Spleen (tissue), 7 donors: ENCODE measurements around the gene CFAP45.

Experiments used
- POLR2A ChIP-seq, 3 donors: fragments of 450-650 bp; IDR thresholded peaks; one replicate each; pipeline ENCODE4 v1.5.1; 2017; ENCODE audit warnings: antibody characterized with exemption in 3 of 3, mild to moderate bottlenecking in 1 of 3
- POLR2AphosphoS5 ChIP-seq, 3 donors: sonication (generic); formaldehyde crosslinking; IDR thresholded peaks; one replicate each; pipeline ENCODE4 v1.5.1; 2017; ENCODE audit warnings: antibody characterized with exemption in 3 of 3
- TF ChIP-seq, protein P1 (sequence below), 11 experiments: fragments of 200-600 bp in 7 of 11; fragments of 450-650 bp in 4 of 11; sonication (generic) in 4 of 11; IDR thresholded peaks in 8 of 11; conservative IDR thresholded peaks in 3 of 11; 1 replicate in 7 of 11; 2 replicates in 4 of 11; pipeline versions ENCODE4 v1.4.0 to v1.8.0; 2016 to 2021; ENCODE audit warnings: antibody characterized with exemption in 11 of 11, inconsistent platforms in 4 of 11, mild to moderate bottlenecking in 1 of 11
- donor health status: DM: no; HTN: no; CAD: no; lungs with moderate emphysema.
- donor health status: DM: no; HTN: no; CAD: no.
- donor health status: DM: no; HTN: no; CAD: no.

DNA sequence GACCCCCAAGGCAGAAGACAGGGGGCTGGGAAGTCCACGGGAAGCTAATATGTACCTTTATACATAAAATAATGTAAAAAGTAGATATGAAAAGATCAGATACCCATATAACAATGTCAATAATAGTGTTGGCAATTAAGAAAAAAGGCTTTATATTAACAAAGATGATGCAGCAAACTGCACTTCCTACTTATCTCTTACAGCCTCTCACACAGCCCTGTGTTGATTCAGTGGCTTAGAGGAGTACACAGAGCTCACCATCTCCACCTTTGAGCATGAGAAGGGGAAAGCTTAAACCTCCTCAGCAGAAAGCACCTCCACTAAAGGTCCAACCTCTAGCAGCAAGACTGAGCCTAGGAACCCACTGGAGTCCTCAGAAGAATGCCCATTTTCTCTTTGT lies 30.4 kb downstream of the CFAP45 start:
- TF ChIP-seq POLR2AphosphoS5 (IDR thresholded peaks at IDR 0.05) (no peak), POLR2A (IDR thresholded peaks at IDR 0.05) (no peak)
- TF ChIP-seq, protein P1, sequence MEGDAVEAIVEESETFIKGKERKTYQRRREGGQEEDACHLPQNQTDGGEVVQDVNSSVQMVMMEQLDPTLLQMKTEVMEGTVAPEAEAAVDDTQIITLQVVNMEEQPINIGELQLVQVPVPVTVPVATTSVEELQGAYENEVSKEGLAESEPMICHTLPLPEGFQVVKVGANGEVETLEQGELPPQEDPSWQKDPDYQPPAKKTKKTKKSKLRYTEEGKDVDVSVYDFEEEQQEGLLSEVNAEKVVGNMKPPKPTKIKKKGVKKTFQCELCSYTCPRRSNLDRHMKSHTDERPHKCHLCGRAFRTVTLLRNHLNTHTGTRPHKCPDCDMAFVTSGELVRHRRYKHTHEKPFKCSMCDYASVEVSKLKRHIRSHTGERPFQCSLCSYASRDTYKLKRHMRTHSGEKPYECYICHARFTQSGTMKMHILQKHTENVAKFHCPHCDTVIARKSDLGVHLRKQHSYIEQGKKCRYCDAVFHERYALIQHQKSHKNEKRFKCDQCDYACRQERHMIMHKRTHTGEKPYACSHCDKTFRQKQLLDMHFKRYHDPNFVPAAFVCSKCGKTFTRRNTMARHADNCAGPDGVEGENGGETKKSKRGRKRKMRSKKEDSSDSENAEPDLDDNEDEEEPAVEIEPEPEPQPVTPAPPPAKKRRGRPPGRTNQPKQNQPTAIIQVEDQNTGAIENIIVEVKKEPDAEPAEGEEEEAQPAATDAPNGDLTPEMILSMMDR (IDR thresholded peaks at IDR 0.05 in 8 of 11, conservative IDR thresholded peaks at IDR 0.05 in 3 of 11) = no peak
